IMR-90 (cell line): ENCODE results near the gene STK32A. TPM values are rescaled to one million over a fixed set of nuclear protein-coding genes. Genes with fewer than 3 reads are reported as not detected.

Source experiments
- ATAC-seq: fragments of 200-7000 bp; cut with Tn5 transposase; 2 replicates; pipeline ENCODE4 v1.9.1; 2020; ENCODE audit warnings: low read depth, mild to moderate bottlenecking, moderate library complexity
- BruUV-seq: library from RNA; stranded (reverse); fragments of 400-500 nt; replicated peaks from 2 replicates; lab custom pipeline; 2021; lab: Mats Ljungman, UMichigan
- CTCF ChIA-PET: fragments of 300-600 bp; formaldehyde crosslinking; extraction: SDS; loops from one replicate; lab custom pipeline; 2021; ENCODE audit warnings: antibody characterized with exemption; lab: Yijun Ruan, JAX
- POLR2A ChIA-PET: fragments of 300-600 bp; sonication (Branson Sonifier 250); formaldehyde crosslinking; loops from one replicate; lab custom pipeline; 2022; ENCODE audit warnings: antibody characterized with exemption; ENCODE audit not compliant: unreplicated experiment; lab: Charles Lee
- DNase-seq: peaks from one replicate; pipeline ENCODE4 v3.0.0; 2013
- H2AFZ ChIP-seq: replicated peaks from 2 replicates; pipeline ENCODE3; 2013; ENCODE audit warnings: low read length, mild to moderate bottlenecking; ENCODE audit not compliant: poor library complexity
- H2AK5ac ChIP-seq: 2 replicates; pipeline ENCODE4 v1.6.1; 2013; ENCODE audit warnings: low read depth, low read length, inconsistent platforms
- H2AK9ac ChIP-seq: replicated peaks from 2 replicates; pipeline ENCODE3; 2013; ENCODE audit warnings: mild to moderate bottlenecking, low read depth, low read length, moderate library complexity; ENCODE audit not compliant: poor library complexity
- H2BK120ac ChIP-seq: 2 replicates; pipeline ENCODE4 v1.6.1; 2013; ENCODE audit warnings: low read depth, low read length, inconsistent platforms
- H2BK15ac ChIP-seq: 3 replicates; pipeline ENCODE4 v1.6.1; 2013; ENCODE audit warnings: low read depth, low read length, inconsistent platforms
- H2BK20ac ChIP-seq: 2 replicates; pipeline ENCODE4 v1.6.1; 2013; ENCODE audit warnings: low read depth, mild to moderate bottlenecking, inconsistent platforms, low read length, moderate library complexity
- H2BK5ac ChIP-seq: 2 replicates; pipeline ENCODE4 v1.6.1; 2013; ENCODE audit warnings: mild to moderate bottlenecking, low read depth, low read length, inconsistent platforms; ENCODE audit not compliant: poor library complexity, severe bottlenecking
- H3K14ac ChIP-seq: replicated peaks from 2 replicates; pipeline ENCODE4 v1.6.1; 2013; ENCODE audit warnings: low read depth, low read length, inconsistent platforms
- H3K18ac ChIP-seq: 2 replicates; pipeline ENCODE4 v1.6.1; 2013; ENCODE audit warnings: low read depth, low read length, control low read depth
- H3K23ac ChIP-seq: 2 replicates; pipeline ENCODE4 v1.6.1; 2013; ENCODE audit warnings: low read depth, low read length, inconsistent platforms
- H3K27ac ChIP-seq: 2 replicates; pipeline ENCODE4 v1.5.1; 2013; ENCODE audit warnings: mild to moderate bottlenecking, control low read depth, low read length; ENCODE audit not compliant: insufficient read depth
- H3K27me3 ChIP-seq: 2 replicates; pipeline ENCODE4 v1.6.1; 2013; ENCODE audit warnings: low read length; ENCODE audit not compliant: control insufficient read depth, insufficient read depth
- H3K36me3 ChIP-seq: 2 replicates; pipeline ENCODE4 v1.6.1; 2013; ENCODE audit warnings: low read length, mixed read lengths; ENCODE audit not compliant: control insufficient read depth, insufficient read depth
- H3K4ac ChIP-seq: 2 replicates; pipeline ENCODE4 v1.6.1; 2013; ENCODE audit warnings: low read depth, low read length, inconsistent platforms
- H3K4me1 ChIP-seq: 2 replicates; pipeline ENCODE4 v1.6.1; 2013; ENCODE audit warnings: low read length, mixed read lengths; ENCODE audit not compliant: control insufficient read depth, insufficient read depth
- H3K4me2 ChIP-seq: 2 replicates; pipeline ENCODE4 v1.6.1; 2013; ENCODE audit warnings: low read depth, mild to moderate bottlenecking, control low read depth, low read length, moderate library complexity
- H3K4me3 ChIP-seq: 2 replicates; pipeline ENCODE4 v1.5.1; 2013; ENCODE audit warnings: low read depth, mild to moderate bottlenecking, control low read depth, low read length, moderate library complexity; ENCODE audit not compliant: insufficient read depth
- H3K56ac ChIP-seq: 2 replicates; pipeline ENCODE4 v1.6.1; 2013; ENCODE audit warnings: low read length, inconsistent platforms; ENCODE audit not compliant: insufficient read depth; ENCODE audit errors: extremely low read depth
- H3K79me1 ChIP-seq, 2 experiments: 2 replicates each; pipeline ENCODE4 v1.6.1; 2013; ENCODE audit warnings: low read length in 2 of 2, inconsistent platforms in 1 of 2, low read depth in 1 of 2
- H3K9ac ChIP-seq: 2 replicates; pipeline ENCODE4 v1.6.1; 2013; ENCODE audit warnings: low read depth, low read length, control low read depth
- H3K9me1 ChIP-seq: 2 replicates; pipeline ENCODE4 v1.6.1; 2013; ENCODE audit warnings: low read length, inconsistent platforms; ENCODE audit not compliant: insufficient read depth
- H3K9me3 ChIP-seq: 2 replicates; pipeline ENCODE4 v1.6.1; 2013; ENCODE audit warnings: low read length; ENCODE audit not compliant: control insufficient read depth, insufficient read depth
- H4K20me1 ChIP-seq: 2 replicates; pipeline ENCODE4 v1.6.1; 2013; ENCODE audit warnings: low read length, inconsistent platforms; ENCODE audit not compliant: insufficient read depth
- H4K5ac ChIP-seq: 2 replicates; pipeline ENCODE4 v1.6.1; 2013; ENCODE audit warnings: mild to moderate bottlenecking, low read depth, low read length, control low read depth
- H4K8ac ChIP-seq, 2 experiments: 2 replicates each; pipeline ENCODE4 v1.6.1; 2013; ENCODE audit warnings: low read depth in 2 of 2, low read length in 2 of 2, control low read depth in 1 of 2, inconsistent platforms in 1 of 2
- H4K91ac ChIP-seq: 2 replicates; pipeline ENCODE4 v1.6.1; 2013; ENCODE audit warnings: low read depth, low read length, inconsistent platforms; ENCODE audit not compliant: insufficient read depth
- BHLHE40 ChIP-seq: fragments of 150-350 bp; IDR thresholded peaks from 2 replicates; pipeline ENCODE4 v1.6.1; 2016; ENCODE audit warnings: mild to moderate bottlenecking, low read depth, low read length
- CEBPB ChIP-seq: IDR thresholded peaks from 2 replicates; pipeline ENCODE4 v1.6.1; 2012; ENCODE audit warnings: low read depth, low read length, improper control_type of control experiment
- FOS ChIP-seq: fragments of 150-350 bp; IDR thresholded peaks from 2 replicates; pipeline ENCODE4 v1.6.1; 2016; ENCODE audit warnings: low read depth, low read length
- MXI1 ChIP-seq: IDR thresholded peaks from 2 replicates; pipeline ENCODE4 v1.6.1; 2012; ENCODE audit warnings: low read depth, mild to moderate bottlenecking, low read length, moderate library complexity, borderline replicate concordance
- NFE2L2 ChIP-seq: fragments of 150-350 bp; IDR thresholded peaks from 2 replicates; pipeline ENCODE4 v1.6.1; 2016; ENCODE audit warnings: low read depth, mild to moderate bottlenecking, low read length
- POLR2A ChIP-seq: IDR thresholded peaks from 2 replicates; pipeline ENCODE4 v1.6.1; 2012; ENCODE audit warnings: mild to moderate bottlenecking, low read depth, low read length
- WGBS, 2 experiments: methylation state at CpG; one replicate each; pipeline versions ENCODE4 v1.1.5 to v1.1.7; 2013; ENCODE audit warnings: missing lambda C conversion rate in 2 of 2; ENCODE audit not compliant: insufficient read length in 1 of 2; ENCODE audit errors: extremely low coverage in 2 of 2; 5-methylcytosine and 5-hydroxymethylcytosine counted together
- dilution Hi-C: fragments of 300-500 bp; cut with HindIII; formaldehyde crosslinking; loops from one replicate; pipeline ENCODE4 v1.14.3; 2018; ENCODE audit warnings: low sequenced_read_pairs; ENCODE audit not compliant: unreplicated experiment
- in situ Hi-C: fragments of 300-500 bp; cut with MboI; formaldehyde crosslinking; loops from 3 replicates; pipeline ENCODE4 v1.14.3; 2019; ENCODE audit warnings: low sequenced_read_pairs, inconsistent platforms, mixed read lengths
- intact Hi-C: fragments of 100-400 bp; cut with micrococcal nuclease; formaldehyde crosslinking; loops from 2 replicates; pipeline ENCODE4 v1.10.0; 2022
- polyA plus RNA-seq, 3 experiments: library from polyadenylated mRNA; depleted of rRNA; stranded (reverse); fragments of >200 nt; gene quantifications; 2 replicates each; pipeline ENCODE4 v1.2.3, GENCODE V29; 2012; ENCODE audit warnings: low replicate concordance in 1 of 3
- total RNA-seq: library from RNA; depleted of rRNA; stranded (reverse); fragments of >200 nt; gene quantifications from 2 replicates; pipeline ENCODE4 v1.2.3, GENCODE V29; 2012

STK32A gene
- total and polyA plus RNA-seq, 2 of the 4 experiments (the other 2 are of a cell fraction): 0.12 to 0.18 TPM

- no peak overlapping the region for H2BK15ac ChIP-seq
- H3K4me1 ChIP-seq: no peaks in the 10 kb centered on the region; the same call in 1 of the 2 replicates
- H3K27ac ChIP-seq: no peak overlapping the region
- H4K91ac ChIP-seq: no peak overlapping the region
- H3K9me3 ChIP-seq: no peaks in the 10 kb centered on the region
- no peak overlapping the region for H3K23ac ChIP-seq
- no peak overlapping the region for H2BK5ac ChIP-seq
- no peak for TF ChIP-seq FOS
- no peak for TF ChIP-seq CEBPB
- no peak for TF ChIP-seq POLR2A
- TF ChIP-seq MXI1: no peak
- TF ChIP-seq BHLHE40: peak; percentile 26; the same call in 1 of the 2 replicates
- no peak for TF ChIP-seq NFE2L2
- H3K9ac ChIP-seq: no peak overlapping the region
- no peak overlapping the region for H3K14ac ChIP-seq
- WGBS, 2 experiments: 51% methylated on average over 3 of the region's 6 CpGs; no CpG with 5 or more reads in 1 of the 2 experiments
- H3K18ac ChIP-seq: no peak overlapping the region
- no peak overlapping the region for H4K8ac ChIP-seq
- no TSS peak for BruUV-seq
- no peak overlapping the region for H3K4ac ChIP-seq
- H3K9me1 ChIP-seq: no peaks in the 10 kb centered on the region
- H2BK20ac ChIP-seq: no peak overlapping the region
- H3K56ac ChIP-seq: no peak overlapping the region
- dilution Hi-C loops: no loop called here
- ChIA-PET CTCF (no interaction called here), POLR2A (no interaction called here)
- H2AFZ ChIP-seq: peak overlapping the region; percentile 6
- H4K5ac ChIP-seq: no peak overlapping the region
- intact Hi-C loops: no loop called here
- no peaks in the 10 kb centered on the region for H3K79me1 ChIP-seq
- no peak overlapping the region for H2AK9ac ChIP-seq
- in situ Hi-C loops: no loop called here
- H3K4me2 ChIP-seq: no peak overlapping the region; the same call in 1 of the 2 replicates
- ATAC-seq (no peak), DNase-seq (peak; percentile 16)
- H4K20me1 ChIP-seq: no peaks in the 10 kb centered on the region
- H2BK120ac ChIP-seq: no peak overlapping the region
- no peaks in the 10 kb centered on the region; the same call in 1 of the 2 replicates for H3K27me3 ChIP-seq
- no peak overlapping the region for H3K4me3 ChIP-seq
- no peaks in the 10 kb centered on the region for H3K36me3 ChIP-seq
- no peak overlapping the region for H2AK5ac ChIP-seq
Measured at GRCh38 chr5:147303251-147303650, 68.4 kb downstream of the STK32A start.
